ENCODE results near the gene OR2T27.

OR2T27 gene

GRCh38 chr1:248610301-248610700, 45.0 kb downstream of the OR2T27 start:
- Histone ChIP-seq H3K27ac (replicated peaks) (no peak overlapping the region), H3K4me3 (replicated peaks; ENCODE audit: insufficient read depth, low read length) (no peak overlapping the region), H3K27me3 (ENCODE audit: insufficient read depth, poor library complexity, severe bottlenecking) (no peaks in the 10 kb centered on the region)
- no peak for DNase-seq (ENCODE audit: low read depth in 1 of 2, low spot score in 1 of 2)
- TF ChIP-seq CTCF (IDR thresholded peaks at IDR 0.05; ENCODE audit: insufficient read depth, low read length) (no peak), GABPA (IDR thresholded peaks at IDR 0.05; ENCODE audit: low read depth) (no peak), SPI1 (IDR thresholded peaks at IDR 0.05; ENCODE audit: borderline replicate concordance, low read depth) (no peak), POLR2AphosphoS5 (IDR thresholded peaks at IDR 0.05; ENCODE audit: low read depth) (no peak), REST (IDR thresholded peaks at IDR 0.05; ENCODE audit: insufficient replicate concordance, low read depth) (no peak)
